Panc1 (cell line): ENCODE results near the gene KPNA5. TPM values are rescaled to one million over a fixed set of nuclear protein-coding genes. Genes with fewer than 3 reads are reported as not detected.

ENCODE experiments used
- ATAC-seq: fragments of 200-7000 bp; cut with Tn5 transposase; 2 replicates; pipeline ENCODE4 v1.9.1; 2020; ENCODE audit warnings: mild to moderate bottlenecking, moderate library complexity
- BruUV-seq: library from RNA; stranded (reverse); fragments of 400-500 nt; replicated peaks from 2 replicates; lab custom pipeline; 2021; lab: Mats Ljungman, UMichigan
- CTCF ChIA-PET: fragments of 300-600 bp; sonication (Branson Sonifier 250); formaldehyde crosslinking; loops from one replicate; lab custom pipeline; 2022; ENCODE audit warnings: antibody characterized with exemption; lab: Charles Lee
- POLR2A ChIA-PET: fragments of 300-600 bp; sonication (Branson Sonifier 250); formaldehyde crosslinking; loops from one replicate; lab custom pipeline; 2022; ENCODE audit warnings: antibody characterized with exemption; lab: Charles Lee
- DNase-seq: peaks from one replicate; pipeline ENCODE4 v3.0.0-alpha.2; 2010; ENCODE audit warnings: low read depth, low spot score
- H3K27ac ChIP-seq: 2 replicates; pipeline ENCODE4 v1.5.1; 2011; ENCODE audit warnings: mild to moderate bottlenecking, low read length, inconsistent platforms
- H3K27me3 ChIP-seq: fragments of 200-500 bp; sonication (Bioruptor generic); 2 replicates; pipeline ENCODE4 v1.6.0; 2014; ENCODE audit warnings: low read length, inconsistent platforms; ENCODE audit not compliant: control insufficient read depth, insufficient read depth
- H3K36me3 ChIP-seq: fragments of 200-500 bp; sonication (Bioruptor generic); 2 replicates; pipeline ENCODE4 v1.5.1; 2014; ENCODE audit warnings: inconsistent platforms, mild to moderate bottlenecking, low read length, moderate library complexity; ENCODE audit not compliant: control insufficient read depth, insufficient read depth
- H3K4me1 ChIP-seq: 2 replicates; pipeline ENCODE4 v1.5.1; 2011; ENCODE audit warnings: inconsistent platforms, mild to moderate bottlenecking, low read length, moderate library complexity; ENCODE audit not compliant: control insufficient read depth, insufficient read depth
- H3K4me3 ChIP-seq, 2 experiments: 2 replicates each; pipeline ENCODE4 v1.5.1; 2011 to 2012; ENCODE audit warnings: low read depth in 2 of 2, low read length in 2 of 2, mild to moderate bottlenecking in 2 of 2, inconsistent platforms in 1 of 2, moderate library complexity in 1 of 2
- H3K9me3 ChIP-seq: fragments of 200-500 bp; sonication (Bioruptor generic); 2 replicates; pipeline ENCODE4 v1.5.1; 2014; ENCODE audit warnings: low read depth, mild to moderate bottlenecking, inconsistent platforms, low read length, moderate library complexity; ENCODE audit not compliant: control insufficient read depth, insufficient read depth
- POLR2AphosphoS5 ChIP-seq: IDR thresholded peaks from 2 replicates; pipeline ENCODE4 v1.6.1; 2012; ENCODE audit warnings: mild to moderate bottlenecking, low read depth, low read length, moderate library complexity
- REST ChIP-seq, 2 experiments: IDR thresholded peaks; 2 replicates each; pipeline ENCODE4 v1.6.1; 2011 to 2012; ENCODE audit warnings: low read depth in 2 of 2, control low read depth in 1 of 2, low read length in 1 of 2, mild to moderate bottlenecking in 1 of 2, moderate library complexity in 1 of 2; ENCODE audit not compliant: insufficient read depth in 1 of 2
- SIN3A ChIP-seq: IDR thresholded peaks from 2 replicates; pipeline ENCODE4 v1.6.1; 2012; ENCODE audit warnings: low read depth, mild to moderate bottlenecking, low read length, moderate library complexity, borderline replicate concordance; ENCODE audit not compliant: insufficient read depth
- TCF7L2 ChIP-seq: IDR thresholded peaks from 2 replicates; pipeline ENCODE4 v1.6.1; 2011; ENCODE audit warnings: mild to moderate bottlenecking, low read depth, low read length, inconsistent platforms
- in situ Hi-C: cut with HindIII; loops from 2 replicates; pipeline ENCODE4 v1.10.0; 2016; ENCODE audit warnings: low sequenced_read_pairs, low pct_unique_long_range_greater_than_20kb
- intact Hi-C: fragments of 100-400 bp; cut with micrococcal nuclease; formaldehyde crosslinking; loops from one replicate; pipeline ENCODE4 v1.10.0; 2022; ENCODE audit not compliant: unreplicated experiment
- total RNA-seq: library from RNA; stranded (reverse); gene quantifications from one replicate; pipeline ENCODE4 v1.2.1, GENCODE V29; 2021; ENCODE audit not compliant: unreplicated experiment
- TF ChIP-seq, protein P1 (sequence below): fragments of 450-650 bp; IDR thresholded peaks from 2 replicates; pipeline ENCODE4 v1.5.1; 2017; ENCODE audit warnings: mild to moderate bottlenecking

KPNA5 gene
- total RNA-seq, 1 experiment from 2014 or later: 16.2 TPM

- BruUV-seq: no TSS peak
- intact Hi-C loops: no loop called here
- CTCF ChIA-PET: no interaction called here
- TF ChIP-seq POLR2AphosphoS5 (no peak), TCF7L2 (no peak), REST (IDR thresholded peaks at IDR 0.05; ENCODE audit: insufficient read depth in 1 of 2, low read depth in 2 of 2, low read length in 1 of 2) (no peak), SIN3A (no peak)
- TF ChIP-seq, protein P1, sequence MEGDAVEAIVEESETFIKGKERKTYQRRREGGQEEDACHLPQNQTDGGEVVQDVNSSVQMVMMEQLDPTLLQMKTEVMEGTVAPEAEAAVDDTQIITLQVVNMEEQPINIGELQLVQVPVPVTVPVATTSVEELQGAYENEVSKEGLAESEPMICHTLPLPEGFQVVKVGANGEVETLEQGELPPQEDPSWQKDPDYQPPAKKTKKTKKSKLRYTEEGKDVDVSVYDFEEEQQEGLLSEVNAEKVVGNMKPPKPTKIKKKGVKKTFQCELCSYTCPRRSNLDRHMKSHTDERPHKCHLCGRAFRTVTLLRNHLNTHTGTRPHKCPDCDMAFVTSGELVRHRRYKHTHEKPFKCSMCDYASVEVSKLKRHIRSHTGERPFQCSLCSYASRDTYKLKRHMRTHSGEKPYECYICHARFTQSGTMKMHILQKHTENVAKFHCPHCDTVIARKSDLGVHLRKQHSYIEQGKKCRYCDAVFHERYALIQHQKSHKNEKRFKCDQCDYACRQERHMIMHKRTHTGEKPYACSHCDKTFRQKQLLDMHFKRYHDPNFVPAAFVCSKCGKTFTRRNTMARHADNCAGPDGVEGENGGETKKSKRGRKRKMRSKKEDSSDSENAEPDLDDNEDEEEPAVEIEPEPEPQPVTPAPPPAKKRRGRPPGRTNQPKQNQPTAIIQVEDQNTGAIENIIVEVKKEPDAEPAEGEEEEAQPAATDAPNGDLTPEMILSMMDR: no peak
- Histone ChIP-seq H3K4me1 (no peaks in the 10 kb centered on the region), H3K4me3 (no peak overlapping the region), H3K36me3 (peaks cover 32% of the 10 kb centered on the region), H3K27ac (no peak overlapping the region), H3K27me3 (no peaks in the 10 kb centered on the region), H3K9me3 (no peaks in the 10 kb centered on the region)
- ATAC-seq: no peak
- in situ Hi-C loops: no loop called here
- POLR2A ChIA-PET: no interaction called here
- no peak for DNase-seq
These were observed 31.9 kb upstream of the KPNA5 start for GRCh38 chr6:116649129-116649528.

DNA sequence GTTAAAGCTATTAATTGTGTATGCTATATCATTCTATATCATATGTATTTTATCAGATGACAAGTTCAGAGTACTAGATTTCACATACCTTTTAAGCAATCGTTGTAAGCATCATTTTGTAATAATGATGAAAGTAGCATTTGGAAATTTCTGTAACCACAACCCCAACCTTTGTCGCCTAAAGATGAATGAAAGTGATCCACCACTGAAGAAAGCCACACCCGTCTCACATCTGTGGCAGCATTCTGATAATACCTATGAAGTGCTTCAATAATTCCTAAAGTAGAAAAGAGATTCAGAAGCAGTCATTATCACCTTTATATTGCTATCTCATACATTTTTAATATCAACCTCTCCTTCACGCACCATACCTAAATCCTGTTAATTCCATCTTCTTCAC is 29.1 kb upstream of the KPNA5 start:
- no peak for DNase-seq
- Histone ChIP-seq H3K4me3 (no peak overlapping the region), H3K27ac (no peak overlapping the region), H3K36me3 (peaks cover 36% of the 10 kb centered on the region), H3K4me1 (no peaks in the 10 kb centered on the region), H3K9me3 (no peaks in the 10 kb centered on the region), H3K27me3 (no peaks in the 10 kb centered on the region)
- in situ Hi-C loops (no loop called here), intact Hi-C loops (no loop called here)
- TF ChIP-seq POLR2AphosphoS5 (no peak), TCF7L2 (no peak)
- ChIA-PET CTCF (no interaction called here), POLR2A (no interaction called here)
- no peak for ATAC-seq
- BruUV-seq: no TSS peak

- intact Hi-C loops (no loop called here), in situ Hi-C loops (no loop called here)
- DNase-seq (no peak), ATAC-seq (no peak)
- H3K9me3 ChIP-seq: no peaks in the 10 kb centered on the region
- ChIA-PET CTCF (no interaction called here), POLR2A (no interaction called here)
- H3K27me3 ChIP-seq: no peaks in the 10 kb centered on the region
- BruUV-seq: no TSS peak
- no peak for TF ChIP-seq REST (IDR thresholded peaks at IDR 0.05; ENCODE audit: insufficient read depth in 1 of 2, low read depth in 2 of 2, low read length in 1 of 2)
- TF ChIP-seq, protein P1: no peak
- no peak for TF ChIP-seq POLR2AphosphoS5
- no peak for TF ChIP-seq TCF7L2
- no peak for TF ChIP-seq SIN3A
- no peak overlapping the region for H3K4me3 ChIP-seq
- H3K27ac ChIP-seq: no peak overlapping the region
- H3K36me3 ChIP-seq: peaks cover 14% of the 10 kb centered on the region; the same call in 1 of the 2 replicates
- H3K4me1 ChIP-seq: peaks cover 12% of the 10 kb centered on the region
These were observed 19.4 kb upstream of the KPNA5 start for GRCh38 chr6:116661594-116661993.
